T-helper 2 cell (primary cell): ENCODE measurements around the gene RPS17.

Source experiments
- DNase-seq, 5 experiments: peaks; one replicate each; pipeline versions ENCODE4 v3.0.0 to v3.0.0-alpha.2; 2012 to 2022
- total RNA-seq, 2 donors: gene quantifications; one replicate each; lab custom pipeline; 2026; lab: John Stamatoyannopoulos, UW

RPS17 gene
- 64.1 to 66.1 reads per million in 2 donors for total RNA-seq

DNA sequence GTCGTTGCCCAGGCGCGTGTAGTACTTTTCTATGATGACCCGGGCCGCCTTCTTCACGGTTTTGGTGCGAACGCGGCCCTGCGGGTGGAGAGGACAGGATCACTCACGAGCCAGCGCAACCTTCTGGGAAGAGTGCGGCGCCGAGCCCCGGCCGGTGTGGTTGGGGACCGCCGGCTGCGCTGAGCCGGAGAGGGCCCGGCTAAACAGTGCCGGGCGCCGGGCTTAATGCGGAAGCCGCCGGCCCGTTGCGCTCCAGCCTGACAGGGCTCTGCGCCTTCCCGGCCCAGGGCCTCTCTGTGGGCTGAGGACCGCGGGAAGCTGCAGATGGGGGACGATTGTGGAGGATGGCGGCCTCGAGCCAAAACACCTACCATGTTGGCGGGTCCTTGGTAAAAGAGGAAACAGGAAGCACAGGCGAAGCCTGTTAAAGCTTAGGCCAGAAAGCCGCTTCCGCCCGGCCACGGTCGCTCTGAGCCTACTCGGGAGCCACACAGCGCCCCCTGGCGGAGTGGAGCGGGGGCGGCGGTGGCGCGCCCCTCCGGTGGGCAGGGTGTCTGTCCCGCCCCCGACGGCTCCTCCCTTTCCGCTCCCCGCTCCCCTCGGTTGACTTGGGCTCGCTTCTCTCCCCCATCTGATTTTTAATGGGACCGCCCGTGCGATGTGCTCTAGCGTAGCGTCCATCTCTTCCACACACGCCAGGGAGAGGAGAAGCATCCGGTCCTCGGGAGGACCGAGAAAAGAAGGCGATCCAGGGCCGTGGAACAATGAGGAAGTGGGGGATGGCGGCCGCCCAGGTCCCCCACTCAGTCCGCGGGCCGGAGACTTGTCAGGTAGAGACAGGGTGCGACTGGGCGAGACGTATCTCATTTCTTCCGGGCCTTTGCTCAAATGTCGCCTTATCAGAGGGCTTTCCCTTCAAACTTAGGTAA lies at the start of gene RPS17:
TSS of gene RPS17 (minus strand) at position 403 of the 929 bp plus-strand sequence. CDS start at position 374, 29 bp downstream.
- peak; percentile 97 to 98 (median 97) for DNase-seq

DNA sequence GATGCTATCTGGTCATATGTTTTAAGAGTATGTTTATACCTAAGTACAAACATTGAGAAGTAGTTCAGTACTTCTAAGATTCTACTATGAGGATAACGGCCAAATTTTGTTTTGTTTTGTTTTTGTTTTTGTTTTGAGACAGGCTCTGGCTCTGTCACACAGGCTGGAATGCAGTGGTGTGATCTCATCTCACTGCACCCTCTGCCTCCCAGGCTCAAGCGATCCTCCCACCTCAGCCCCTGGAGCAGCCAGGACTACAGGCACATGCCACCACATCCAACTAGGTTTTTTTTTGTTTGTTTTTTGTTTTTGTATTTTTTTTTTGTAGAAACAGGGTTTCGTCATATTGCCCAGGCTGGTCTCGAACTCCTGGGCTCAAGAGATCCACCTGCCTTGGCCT lies 47.5 kb upstream of the RPS17 start:
- no peak for DNase-seq

- DNase-seq: no peak
These were observed 44.8 kb upstream of the RPS17 start for GRCh38 chr15:82585072-82585471.

GRCh38 chr15:82580713-82581112 lies 40.5 kb upstream of the RPS17 start:
- DNase-seq: no peak

- DNase-seq: peak in 1 of 5 experiments; percentile 1
These were observed 35.1 kb upstream of the RPS17 start for GRCh38 chr15:82575335-82575734.

GRCh38 chr15:82572986-82573385 lies 32.7 kb upstream of the RPS17 start:
- DNase-seq: no peak

DNA sequence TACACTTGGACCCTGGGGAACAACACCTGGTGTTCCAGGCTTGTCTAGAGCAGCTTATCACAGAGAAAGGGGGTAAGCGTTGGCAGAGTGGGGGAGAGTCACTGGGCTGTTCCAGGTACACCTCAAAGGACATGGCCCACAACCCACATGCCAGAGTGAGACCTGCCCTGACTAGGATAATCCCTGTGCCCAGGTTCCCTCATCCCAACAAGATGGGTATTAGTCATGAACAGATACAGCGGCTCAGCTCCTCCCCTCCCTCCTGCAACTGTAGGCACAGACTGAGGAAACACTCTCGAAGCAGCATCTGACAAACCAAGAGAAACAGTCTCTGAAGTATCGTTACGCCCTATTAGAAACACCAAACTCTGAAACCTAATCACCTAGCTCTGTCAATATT lies 32.1 kb upstream of the RPS17 start:
- DNase-seq: no peak

- DNase-seq: no peak
These were observed 31.5 kb upstream of the RPS17 start for GRCh38 chr15:82571722-82572222.

- DNase-seq: no peak
These were observed 30.7 kb upstream of the RPS17 start for GRCh38 chr15:82570721-82571508.

- DNase-seq: no peak
These were observed 29.6 kb upstream of the RPS17 start for GRCh38 chr15:82569834-82570233.

- no peak for DNase-seq
These were observed 28.7 kb upstream of the RPS17 start for GRCh38 chr15:82568986-82569385.

DNA sequence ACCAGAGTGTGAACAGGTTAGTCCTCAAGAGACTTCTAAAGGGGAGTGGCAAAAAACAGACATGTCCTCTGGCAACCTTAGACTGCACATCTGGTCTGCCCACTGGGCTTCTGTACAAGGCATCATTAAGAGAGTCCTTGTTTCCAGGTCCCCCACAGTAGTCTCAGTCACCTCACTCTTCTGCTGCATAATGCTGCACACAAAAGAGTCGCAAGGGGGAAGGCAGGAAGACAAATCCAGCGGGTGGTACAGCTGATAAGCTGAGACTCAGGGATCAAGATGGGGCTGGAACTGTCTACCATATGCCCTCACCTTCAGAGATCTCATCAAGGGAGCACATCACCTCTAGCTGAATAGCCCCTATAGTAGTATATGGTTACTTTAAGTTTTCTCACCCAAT lies 27.4 kb upstream of the RPS17 start:
- DNase-seq: no peak

GRCh38 chr15:82566690-82567089 lies 26.4 kb upstream of the RPS17 start:
- DNase-seq: no peak

DNA sequence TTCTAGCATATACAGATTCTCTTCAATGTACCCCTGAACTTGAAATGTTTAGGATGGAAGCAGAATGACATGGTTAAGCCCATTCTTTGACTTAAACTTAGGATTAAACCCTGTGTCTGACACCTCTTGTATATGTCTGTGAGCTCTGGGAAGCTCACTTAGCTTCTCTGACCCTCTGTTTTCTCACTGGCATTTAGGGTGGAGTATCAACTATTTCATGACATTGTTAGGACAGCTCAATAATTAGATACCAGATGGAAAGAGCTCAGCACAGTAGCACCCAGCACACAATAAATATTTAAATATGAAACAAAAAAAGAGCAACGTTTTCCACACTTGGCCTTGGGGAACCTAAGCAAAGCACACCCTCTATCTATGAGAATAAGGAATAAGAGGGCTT lies 18.2 kb upstream of the RPS17 start:
- no peak for DNase-seq

DNA sequence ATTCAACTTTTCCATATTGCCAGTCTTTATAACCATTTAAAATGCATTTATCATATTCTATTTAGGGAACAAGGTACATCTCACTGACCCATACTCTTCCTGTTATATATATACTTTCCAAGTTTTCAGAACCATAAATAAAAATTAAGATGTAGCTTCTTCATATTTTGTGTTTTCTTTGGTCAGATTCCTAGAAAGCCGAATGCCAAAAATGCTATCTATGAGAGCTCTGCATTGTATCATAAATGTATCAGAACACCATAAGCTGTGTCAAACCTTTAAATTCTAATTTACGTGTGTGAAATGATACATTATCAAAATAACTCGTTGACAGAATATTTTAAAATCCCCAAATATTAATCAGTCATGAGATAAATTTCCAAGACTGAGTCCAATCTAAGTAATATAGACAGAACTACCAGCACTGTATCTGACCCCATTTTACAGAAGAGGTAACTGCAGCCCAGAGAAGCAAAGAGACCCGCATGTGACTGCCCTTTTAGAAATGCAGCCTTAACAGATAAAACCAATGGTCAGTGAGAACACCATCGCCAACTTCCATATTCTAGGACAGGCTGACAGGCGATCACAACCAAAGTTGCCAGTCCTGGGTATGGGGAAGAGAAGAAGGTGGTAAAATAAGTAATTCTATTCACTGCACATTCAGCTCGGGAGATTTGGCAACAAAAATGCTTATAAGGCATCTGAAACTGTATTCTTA lies 16.2 kb upstream of the RPS17 start:
- DNase-seq: no peak

DNA sequence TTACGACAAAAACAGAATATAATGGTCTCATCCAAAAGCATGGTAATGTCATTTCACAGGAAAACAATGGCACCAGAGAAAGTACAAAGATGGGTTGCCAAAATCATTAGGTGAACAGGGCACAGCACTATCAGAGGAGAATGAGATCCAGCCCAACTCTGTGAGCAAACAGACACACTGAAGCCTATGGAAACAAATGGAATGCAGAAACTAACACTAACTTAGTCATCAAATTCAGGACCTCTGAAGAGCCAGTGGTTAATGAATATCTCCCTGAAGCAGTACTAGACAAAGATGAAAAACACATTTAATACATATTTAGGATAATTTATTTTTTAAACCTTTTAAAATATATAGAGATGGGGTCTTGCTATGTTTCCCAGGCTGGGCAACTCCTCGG lies 14.6 kb upstream of the RPS17 start:
- DNase-seq: no peak

DNA sequence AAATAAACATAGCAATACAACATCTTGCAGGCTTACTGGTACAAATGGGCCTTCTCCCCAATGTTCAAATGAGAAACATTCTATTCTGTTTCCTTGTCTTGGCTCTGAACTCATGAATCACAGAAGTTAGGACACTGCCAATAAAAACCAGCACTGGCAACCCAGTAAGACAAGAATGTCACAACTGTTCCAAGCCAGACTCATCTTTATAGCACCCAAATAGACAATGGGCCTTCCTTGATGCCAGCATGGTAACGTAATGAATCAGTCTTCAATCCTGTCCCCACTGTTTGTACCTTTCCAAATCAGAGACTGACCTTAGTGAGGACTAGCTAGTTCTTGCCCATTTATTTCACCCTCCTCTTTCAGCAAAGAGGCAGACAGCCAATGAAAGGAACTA lies 14.1 kb upstream of the RPS17 start:
- no peak for DNase-seq

GRCh38 chr15:82553846-82554245 lies 13.6 kb upstream of the RPS17 start:
- no peak for DNase-seq

DNA sequence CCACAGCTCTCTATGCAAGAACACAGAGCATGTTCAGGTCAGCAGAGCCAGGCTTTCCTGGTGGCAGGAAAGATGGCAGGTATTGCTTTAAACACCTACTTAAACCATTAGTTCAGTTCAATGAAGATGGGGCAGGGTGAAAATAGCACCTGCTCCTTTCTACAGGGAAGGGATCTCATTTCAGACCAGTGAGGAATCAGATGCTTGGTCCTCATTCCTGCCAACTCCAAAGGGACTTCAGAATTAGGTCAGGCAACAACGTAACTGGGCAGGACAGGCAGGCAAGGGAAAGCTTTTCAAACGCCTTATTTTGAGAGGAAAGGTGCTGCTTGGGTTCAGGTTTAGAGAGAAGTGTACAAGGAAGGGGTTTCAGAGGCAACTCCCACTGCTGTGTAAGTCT lies 12.6 kb upstream of the RPS17 start:
- DNase-seq: no peak

GRCh38 chr15:82551646-82552247 lies 11.5 kb upstream of the RPS17 start:
- DNase-seq: no peak

- DNase-seq: no peak
These were observed 9.0 kb upstream of the RPS17 start for GRCh38 chr15:82549199-82549665.

GRCh38 chr15:82548700-82549099 lies 8.4 kb upstream of the RPS17 start:
- DNase-seq: peak in 1 of 5 experiments; percentile 35
